Sigmoid colon (tissue), 4 donors: ENCODE results near the gene CLMP.

Source experiments
- CTCF ChIP-seq, 4 experiments: fragments of 450-650 bp in 3 of 4; fragments of 200-600 bp in 1 of 4; IDR thresholded peaks; one replicate each; pipeline ENCODE4 v1.5.1; 2016 to 2019; ENCODE audit warnings: antibody characterized with exemption in 4 of 4, mild to moderate bottlenecking in 3 of 4, moderate library complexity in 2 of 4
- POLR2A ChIP-seq, 2 donors: fragments of 450-650 bp; IDR thresholded peaks; one replicate each; pipeline ENCODE4 v1.6.1; 2016; ENCODE audit warnings: antibody characterized with exemption in 2 of 2, mild to moderate bottlenecking in 2 of 2, moderate library complexity in 2 of 2
- POLR2AphosphoS5 ChIP-seq, 4 donors: sonication (generic); formaldehyde crosslinking; IDR thresholded peaks; one replicate each; pipeline ENCODE4 v1.6.1; 2017; ENCODE audit warnings: antibody characterized with exemption in 4 of 4

- TF ChIP-seq CTCF (IDR thresholded peaks at IDR 0.05) (no peak), POLR2A (IDR thresholded peaks at IDR 0.05) (no peak), POLR2AphosphoS5 (IDR thresholded peaks at IDR 0.05) (no peak)
Measured at GRCh38 chr11:123239191-123240150, 44.4 kb upstream of the CLMP start.
